Adrenal gland (tissue), 12 donors: Measurements from ENCODE around the gene MTCH1. TPM values are rescaled to one million over a fixed set of nuclear protein-coding genes. Genes with fewer than 3 reads are reported as not detected.

Source experiments
- DNase-seq, 7 donors: peaks; one replicate each; pipeline ENCODE4 v3.0.0-alpha.2; 2019 to 2020
- H3K27ac ChIP-seq, 5 donors: fragments of 200-600 bp; sonication (generic) in 4 of 5; 1 replicate in 3 of 5; 2 replicates in 2 of 5; pipeline versions ENCODE4 v1.5.1 to v1.8.0; 2016 to 2020; ENCODE audit warnings: mild to moderate bottlenecking in 1 of 5
- H3K27me3 ChIP-seq: fragments of 200-600 bp; 2 replicates; pipeline ENCODE4 v1.8.0; 2021
- H3K36me3 ChIP-seq, 2 donors: fragments of 200-600 bp; replicated peaks in 1 of 2; 1 replicate in 1 of 2; 2 replicates in 1 of 2; pipeline versions ENCODE4 v1.5.1 to v1.8.0; 2018 to 2022
- H3K4me1 ChIP-seq, 2 donors: fragments of 200-600 bp; replicated peaks in 1 of 2; 1 replicate in 1 of 2; 2 replicates in 1 of 2; pipeline versions ENCODE4 v1.5.1 to v1.8.0; 2018 to 2021
- H3K4me3 ChIP-seq, 4 donors: fragments of 200-600 bp; sonication (generic) in 3 of 4; one replicate each; pipeline ENCODE4 v1.5.1; 2016 to 2018
- H3K9me3 ChIP-seq, 3 donors: fragments of 200-600 bp; sonication (generic) in 1 of 3; replicated peaks in 1 of 3; 1 replicate in 2 of 3; 2 replicates in 1 of 3; pipeline versions ENCODE4 v1.5.1 to v1.8.0; 2016 to 2021
- CTCF ChIP-seq, 6 experiments: fragments of 450-650 bp in 4 of 6; fragments of 200-600 bp in 2 of 6; sonication (generic) in 1 of 6; IDR thresholded peaks; 1 replicate in 5 of 6; 2 replicates in 1 of 6; pipeline versions ENCODE4 v1.5.1 to v1.8.0; 2016 to 2021; ENCODE audit warnings: antibody characterized with exemption in 6 of 6, mild to moderate bottlenecking in 2 of 6, moderate library complexity in 1 of 6
- POLR2A ChIP-seq, 2 donors: fragments of 450-650 bp; IDR thresholded peaks; one replicate each; pipeline ENCODE4 v1.6.1; 2017; ENCODE audit warnings: antibody characterized with exemption in 2 of 2, mild to moderate bottlenecking in 2 of 2, moderate library complexity in 1 of 2
- WGBS, 4 donors: extraction: QIAGEN DNeasy Blood & Tissue Kit in 2 of 4; methylation state at CpG; one replicate each; pipeline versions ENCODE4 v1.1.5 to v1.1.7; 2013 to 2017; 5-methylcytosine and 5-hydroxymethylcytosine counted together
- intact Hi-C, 2 donors: fragments of 100-400 bp; cut with DNase I; formaldehyde crosslinking; loops; one replicate each; pipeline versions ENCODE4 v1.14.1 to v1.15.0; 2022 to 2023
- polyA plus RNA-seq, 3 donors: library from polyadenylated mRNA; stranded (reverse); fragments of 200-250 nt in 2 of 3; fragments of 350-450 nt in 1 of 3; fragmentation: Illumina TruSeq in 1 of 3; extraction: RNeasy Lipid Tissue Mini Kit (QIAGEN cat#74804) in 1 of 3; gene quantifications; one replicate each; pipeline ENCODE4 v1.2.3, GENCODE V29; 2013 to 2014
- total RNA-seq, 9 donors: library from RNA; depleted of rRNA in 4 of 9; stranded (reverse); fragments of >200 nt in 4 of 9; fragments of 120-200 nt in 1 of 9; fragmentation: NEBNext Ultra II Directional in 1 of 9; extraction: Animal tissue kit (Norgen Biotek cat#: 25700) in 1 of 9; gene quantifications; one replicate each; pipeline versions ENCODE4 v1.1.0 to v1.2.4, GENCODE V29; 2013 to 2023
- donor health status: healthy with polysubstance abuse.
- donor health status: Bipolar disorder and iron deficiency.
- donor health status: DM: yes; HTN: yes; CAD: no.
- donor health status: DM: no; HTN: no; CAD: no.
- donor health status: DM: no; HTN: no; CAD: no.
- donor health status: DM: yes; HTN: yes; CAD: no.

The MTCH1 gene
- total and polyA plus RNA-seq, 12 donors = 116 to 523 (median 338) TPM

GRCh38 chr6:37033255-37033654 is 47.3 kb upstream of the MTCH1 start:
- peaks cover 0 to 3% of the 10 kb centered on the region in 2 donors for H3K4me1 ChIP-seq
- no peak overlapping the region for H3K4me3 ChIP-seq
- 38 to 60% (median 46%) methylated on average over 7 of the region's 7 CpGs for WGBS, 4 donors
- H3K27me3 ChIP-seq = no peaks in the 10 kb centered on the region
- no peaks in the 10 kb centered on the region for H3K36me3 ChIP-seq
- no peaks in the 10 kb centered on the region for H3K9me3 ChIP-seq
- DNase-seq = peak in 4 of 7 donors; percentile 46 to 73 (median 64)
- intact Hi-C loops = no loop called here
- no peak for TF ChIP-seq POLR2A (IDR thresholded peaks at IDR 0.05)
- TF ChIP-seq CTCF (IDR thresholded peaks at IDR 0.05) = no peak
- H3K27ac ChIP-seq = no peak overlapping the region

DNA sequence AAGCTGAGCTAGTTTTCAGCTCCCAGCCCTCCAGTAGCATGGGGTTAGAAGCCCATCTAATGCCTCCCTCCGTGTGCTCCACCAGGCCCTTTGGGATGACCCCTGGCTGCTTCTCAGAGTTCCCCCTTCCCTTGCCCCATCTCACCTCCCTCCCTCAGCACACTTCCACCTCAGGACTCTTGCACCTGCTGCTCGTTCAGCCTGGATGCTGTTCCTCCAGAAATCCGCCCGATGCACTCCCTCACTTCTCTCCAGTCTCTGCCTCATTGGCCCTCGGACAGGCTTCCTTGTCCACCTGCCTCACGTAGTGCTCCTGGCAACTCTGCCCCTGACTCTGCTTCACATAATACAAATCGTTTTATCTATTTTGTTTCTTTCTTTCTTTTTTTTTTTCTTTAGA is 46.2 kb upstream of the MTCH1 start:
- no peak for DNase-seq
- H3K4me1 ChIP-seq = no peaks in the 10 kb centered on the region
- no peak overlapping the region for H3K4me3 ChIP-seq
- no peaks in the 10 kb centered on the region for H3K27me3 ChIP-seq
- H3K36me3 ChIP-seq = no peaks in the 10 kb centered on the region
- no peaks in the 10 kb centered on the region for H3K9me3 ChIP-seq
- intact Hi-C loops = no loop called here
- no peak for TF ChIP-seq POLR2A (IDR thresholded peaks at IDR 0.05)
- TF ChIP-seq CTCF (IDR thresholded peaks at IDR 0.05) = no peak
- H3K27ac ChIP-seq = no peak overlapping the region
- WGBS, 4 donors = 79 to 86% (median 81%) methylated on average over 7 of the region's 7 CpGs

GRCh38 chr6:37030599-37030998 is 44.6 kb upstream of the MTCH1 start:
- Histone ChIP-seq H3K27me3 (no peaks in the 10 kb centered on the region), H3K4me1 (no peaks in the 10 kb centered on the region), H3K27ac (no peak overlapping the region), H3K9me3 (no peaks in the 10 kb centered on the region), H3K36me3 (no peaks in the 10 kb centered on the region), H3K4me3 (no peak overlapping the region)
- TF ChIP-seq CTCF (IDR thresholded peaks at IDR 0.05) (no peak), POLR2A (IDR thresholded peaks at IDR 0.05) (no peak)
- WGBS, 4 donors = 71 to 86% (median 82%) methylated on average over 2 of the region's 2 CpGs
- DNase-seq = no peak
- intact Hi-C loops = no loop called here

DNA sequence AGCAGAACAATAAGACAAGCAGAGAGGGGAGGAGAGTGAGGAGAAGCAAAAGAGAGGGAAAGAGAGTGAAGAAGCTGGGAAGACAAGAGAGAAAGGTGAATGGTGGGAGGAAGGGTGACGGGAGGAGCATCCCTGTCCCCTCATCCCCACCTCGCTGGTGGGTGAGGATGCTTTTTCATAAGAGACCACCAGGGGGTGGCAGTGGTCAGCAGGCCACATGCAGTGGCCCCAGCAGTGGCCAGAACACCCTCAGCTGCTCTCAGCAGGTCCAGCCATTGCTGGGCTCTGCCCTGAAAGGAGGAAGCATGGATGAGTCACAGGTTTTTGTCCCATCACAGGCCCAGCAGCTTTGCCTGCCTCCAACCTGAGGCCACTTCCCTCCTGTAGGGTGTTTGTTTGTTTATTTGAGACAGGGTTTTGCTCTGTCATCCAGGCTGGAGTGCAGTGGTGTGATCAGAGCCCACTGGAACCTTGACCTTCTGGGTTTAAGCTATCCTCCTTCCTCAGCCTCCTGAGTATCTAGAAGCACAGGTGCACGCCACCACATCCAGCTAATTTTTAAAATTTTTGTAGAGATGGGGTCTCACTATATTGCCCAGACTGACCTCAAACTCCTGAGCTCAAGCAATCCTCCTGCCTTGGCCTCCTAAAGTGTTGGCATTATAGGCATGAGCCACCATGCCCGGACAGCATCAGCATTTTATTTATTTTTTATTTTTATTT is 43.4 kb upstream of the MTCH1 start:
- Histone ChIP-seq H3K9me3 (no peaks in the 10 kb centered on the region), H3K36me3 (no peaks in the 10 kb centered on the region), H3K27me3 (no peaks in the 10 kb centered on the region), H3K4me1 (no peaks in the 10 kb centered on the region), H3K4me3 (no peak overlapping the region), H3K27ac (no peak overlapping the region)
- TF ChIP-seq POLR2A (IDR thresholded peaks at IDR 0.05) (no peak), CTCF (IDR thresholded peaks at IDR 0.05) (peak; percentile 50 to 90 (median 80))
- DNase-seq = peak; percentile 67 to 90 (median 85)
- WGBS, 4 donors = 65 to 71% (median 67%) methylated on average over 4 of the region's 4 CpGs
- intact Hi-C loops = loop anchor here (10.0 kb wide), 2 partner anchors 145 to 175 kb away; partner anchors contain the start of gene PIM1 (in 2 of the 2)
